ENCODE data around the gene SLC5A2. TPM values are rescaled to one million over a fixed set of nuclear protein-coding genes. Genes with fewer than 3 reads are reported as not detected.
"Not testable (repeated sequence)": the region's sequence is repeated elsewhere in the genome, so short reads cannot be mapped to it uniquely, and the experiment has no call there.

SLC5A2 gene
- total RNA-seq: 0.52 and 0.60 TPM in 2 replicates

DNA sequence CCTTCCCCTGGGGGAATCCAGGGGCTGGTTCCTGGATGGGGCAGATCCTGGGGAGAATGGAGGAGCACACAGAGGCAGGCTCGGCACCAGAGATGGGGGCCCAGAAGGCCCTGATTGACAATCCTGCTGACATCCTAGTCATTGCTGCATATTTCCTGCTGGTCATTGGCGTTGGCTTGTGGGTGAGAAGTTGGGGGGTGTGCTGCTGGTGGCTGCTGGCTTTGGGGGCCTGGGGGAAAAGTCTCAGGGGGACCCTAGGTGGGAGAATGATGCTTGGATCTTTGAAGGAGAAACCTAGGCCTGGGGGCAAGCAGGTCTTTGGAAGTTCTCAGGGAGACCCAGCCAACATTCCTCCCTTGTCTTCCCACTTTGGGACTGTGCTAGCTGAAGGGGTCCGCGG is at the start of gene SLC5A2:
Gene SLC5A2, plus strand, starts transcription at position 43 of the 400 bp plus-strand sequence. Its CDS starts 14 bp downstream, at position 57.
- no peak for DNase-seq (ENCODE audit: low read depth)

DNA sequence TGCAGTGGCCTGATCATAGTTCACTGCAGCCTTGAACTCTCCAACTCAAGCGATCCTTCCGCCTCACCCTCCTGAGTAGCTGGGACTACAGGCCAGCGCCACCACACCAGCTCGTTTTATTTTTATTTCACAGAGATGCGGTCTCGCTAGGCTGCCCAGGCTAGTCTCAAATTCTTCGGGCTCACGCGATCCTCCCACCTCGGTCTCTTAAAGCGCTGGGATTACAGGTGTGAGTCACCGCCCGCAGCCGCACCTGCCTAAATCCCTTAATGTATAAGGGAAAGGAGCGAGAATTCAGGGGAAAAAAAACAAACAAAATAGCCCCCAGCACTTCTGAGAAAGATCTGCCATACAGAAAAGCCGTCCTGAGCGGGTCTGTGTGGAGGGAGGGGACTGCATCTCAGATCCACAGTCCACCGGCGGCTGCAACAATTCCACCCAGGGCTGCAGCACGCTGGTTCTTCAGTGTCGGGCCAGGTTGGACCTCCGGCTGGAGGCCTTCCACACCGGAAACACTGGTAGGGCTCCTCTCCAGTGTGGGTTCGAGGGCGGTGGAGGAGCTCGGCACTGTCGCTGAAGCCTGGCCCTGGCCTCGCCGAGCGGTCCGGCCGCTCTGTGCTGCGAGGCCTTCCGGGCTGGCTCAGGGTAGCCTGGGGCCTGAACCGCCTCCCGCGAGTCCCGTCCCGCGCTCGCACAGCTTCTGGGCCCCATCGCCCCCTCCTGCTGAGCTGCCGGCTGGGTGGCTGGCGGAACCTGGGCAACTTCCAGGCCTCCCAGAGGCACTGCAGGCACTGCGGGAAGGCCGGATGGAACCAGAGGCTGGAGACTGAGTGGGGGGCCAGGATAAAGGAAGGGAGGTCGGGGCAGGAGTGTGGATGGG is 47.3 kb upstream of the SLC5A2 start:
- DNase-seq (ENCODE audit: low read depth): no peak

DNA sequence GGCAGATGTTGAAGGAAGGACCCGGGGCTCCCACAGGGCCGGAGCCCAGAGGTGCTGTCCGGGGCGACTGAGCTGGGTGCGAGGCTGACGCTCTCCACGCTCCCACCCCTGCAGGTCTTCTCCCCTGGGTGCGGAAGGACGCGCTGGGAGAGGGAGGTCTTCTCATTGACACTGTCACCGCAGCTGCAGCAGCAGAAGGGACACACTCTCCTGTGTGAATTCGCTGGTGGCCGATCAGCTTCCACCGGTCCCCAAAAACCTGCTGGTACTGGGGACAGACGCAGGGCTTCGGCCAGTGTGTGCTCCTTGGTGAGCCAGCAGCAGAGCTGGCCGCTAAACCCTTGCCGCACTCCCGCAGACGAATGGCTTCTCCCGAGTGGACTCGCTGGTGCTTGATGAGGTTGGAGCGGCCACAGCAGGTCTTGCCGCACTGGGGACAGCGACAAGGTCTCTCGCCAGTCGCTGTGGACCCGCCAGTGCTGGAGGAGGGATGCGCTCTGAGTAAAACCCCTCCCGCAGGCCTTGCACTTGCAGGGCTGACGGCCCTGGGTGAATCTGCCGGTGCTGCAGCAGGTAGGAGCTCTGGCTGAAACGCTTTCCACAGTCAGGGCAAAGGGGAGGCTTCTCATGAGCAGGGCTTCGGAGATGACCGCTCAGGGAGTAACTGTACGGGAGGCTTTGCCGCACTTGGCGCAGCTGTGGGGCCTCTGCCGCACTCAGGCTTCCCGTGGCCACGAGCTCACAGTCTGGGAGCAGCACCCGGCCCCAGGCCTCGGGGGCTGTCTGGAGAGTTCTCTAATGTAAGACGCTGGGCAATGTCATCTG is 46.5 kb upstream of the SLC5A2 start:
- DNase-seq (ENCODE audit: low read depth): no peak

DNA sequence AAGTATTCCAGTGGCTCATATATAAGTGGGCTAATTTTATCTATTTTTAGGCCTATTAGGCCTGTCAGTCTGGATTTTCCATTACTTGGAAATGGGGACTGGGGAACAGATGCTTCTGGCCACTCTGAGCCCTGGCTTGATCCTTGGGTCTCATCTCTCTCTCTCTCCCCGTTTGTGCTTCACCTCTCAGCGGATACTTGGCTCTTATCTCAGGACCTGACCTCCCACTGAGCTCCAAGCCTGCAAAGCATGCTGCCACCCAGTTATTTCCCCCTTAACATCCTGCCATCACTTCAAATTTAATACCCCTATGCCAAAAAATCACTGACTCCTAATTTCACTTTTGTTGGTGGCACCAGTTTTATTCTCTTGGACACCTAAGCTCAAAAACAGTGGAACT is 44.5 kb upstream of the SLC5A2 start:
- no peak for DNase-seq (ENCODE audit: low read depth)

DNA sequence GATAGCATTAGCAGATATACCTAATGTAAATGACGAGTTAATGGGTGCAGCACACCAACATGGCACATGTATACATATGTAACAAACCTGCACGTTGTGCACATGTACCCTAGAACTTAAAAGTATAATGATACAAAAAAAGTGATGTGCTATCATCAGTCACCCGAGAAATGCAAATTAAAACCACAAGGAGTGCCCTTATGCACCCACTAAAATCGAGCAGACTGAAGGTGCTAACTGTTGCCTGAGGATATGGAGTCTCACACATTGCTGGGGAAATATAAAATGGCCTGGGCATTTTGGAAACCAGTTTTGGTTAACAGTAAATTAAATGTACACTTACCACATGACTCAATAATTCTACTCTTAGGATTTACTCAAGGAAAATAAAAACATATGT is 43.9 kb upstream of the SLC5A2 start:
- DNase-seq (ENCODE audit: low read depth): not testable (repeated sequence)

DNA sequence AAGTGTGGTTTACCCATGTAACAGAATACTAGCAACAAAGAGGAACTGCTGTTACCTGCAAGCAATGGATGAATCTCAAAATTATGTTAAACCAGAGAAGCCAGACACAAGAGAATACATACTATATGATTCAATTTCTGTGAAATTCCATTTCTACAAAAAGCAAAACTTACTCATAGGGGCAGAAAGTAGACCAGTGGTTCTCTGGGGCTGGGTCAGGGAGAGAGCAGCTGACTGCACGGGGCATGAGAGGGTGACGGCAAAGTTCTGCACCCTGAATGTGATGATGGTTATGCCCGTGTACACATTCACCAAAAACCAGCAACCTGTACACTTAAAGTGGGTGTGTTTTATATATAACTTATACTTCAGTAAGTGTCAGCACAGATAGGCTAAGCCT is 43.4 kb upstream of the SLC5A2 start:
- no peak for DNase-seq (ENCODE audit: low read depth)

DNA sequence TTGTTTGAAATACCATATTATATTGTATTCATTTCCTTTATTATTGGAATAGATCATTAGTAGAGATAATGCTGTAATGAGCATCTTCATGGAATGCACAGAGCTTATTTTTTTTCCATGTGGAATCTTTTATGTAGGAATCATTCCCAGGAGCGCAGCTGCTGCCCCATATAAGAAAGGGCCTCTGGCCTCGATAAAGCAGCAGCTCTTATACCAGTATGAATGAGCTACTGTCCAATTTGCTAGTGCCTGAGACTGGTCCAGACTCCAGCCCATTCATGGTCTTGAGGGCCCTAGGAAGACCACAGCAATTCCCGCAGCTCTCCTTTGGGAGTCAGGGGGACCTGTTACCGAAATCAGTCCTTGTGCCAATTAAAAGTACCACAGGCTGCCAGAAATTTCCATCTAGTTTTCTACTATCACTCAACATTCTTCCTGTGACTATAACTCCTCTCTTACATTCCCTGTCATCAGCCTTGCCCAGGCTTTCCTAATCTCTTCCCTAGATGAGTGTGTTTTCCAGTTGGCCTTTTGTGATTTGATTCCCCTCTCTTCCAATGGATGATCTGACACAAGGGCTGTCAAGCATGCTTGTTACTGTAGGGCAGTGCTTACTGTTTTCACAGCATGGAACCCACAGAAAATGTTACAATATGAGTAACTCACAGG is 42.3 kb upstream of the SLC5A2 start:
- DNase-seq (ENCODE audit: low read depth): no peak

DNA sequence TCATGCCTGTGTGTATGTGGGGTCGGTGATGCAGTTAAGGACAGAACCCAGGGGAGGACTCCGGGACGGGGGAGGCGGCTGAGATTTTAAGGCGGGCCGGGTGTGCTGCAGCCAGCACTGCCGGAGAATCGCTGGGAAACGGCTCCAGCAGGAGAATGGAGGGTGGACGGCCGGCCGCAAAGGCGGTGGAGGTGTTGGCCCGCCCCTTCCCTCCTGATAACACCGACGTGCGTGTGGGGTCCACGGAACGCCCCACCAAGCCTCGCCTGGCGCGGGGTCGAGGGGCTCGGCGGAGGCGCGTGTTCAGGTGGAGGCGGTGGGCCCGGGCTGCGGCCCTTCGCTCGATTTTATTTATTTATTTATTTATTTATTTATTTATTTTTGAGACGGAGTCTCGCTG is 41.0 kb upstream of the SLC5A2 start:
- no peak for DNase-seq (ENCODE audit: low read depth)

DNA sequence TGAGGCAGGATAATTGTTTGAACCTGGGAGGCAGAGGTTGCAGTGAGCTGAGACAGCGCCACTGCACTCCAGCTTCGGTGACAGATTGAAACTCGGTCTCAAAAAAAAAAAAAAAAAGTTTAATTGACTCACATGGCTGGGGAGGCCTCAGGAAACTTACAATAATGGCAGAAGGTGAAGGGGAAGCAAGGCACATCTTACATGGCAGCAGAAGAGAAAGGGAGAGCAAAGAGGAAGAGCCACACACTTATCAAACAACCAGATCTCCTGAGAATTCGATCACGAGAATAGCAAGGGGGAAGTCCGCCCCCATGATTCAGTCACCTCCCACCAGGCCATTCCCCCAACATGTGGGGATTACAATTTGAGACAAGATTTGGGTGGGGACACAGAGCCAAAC is 37.0 kb upstream of the SLC5A2 start:
- not testable (repeated sequence) for DNase-seq (ENCODE audit: low read depth)

DNA sequence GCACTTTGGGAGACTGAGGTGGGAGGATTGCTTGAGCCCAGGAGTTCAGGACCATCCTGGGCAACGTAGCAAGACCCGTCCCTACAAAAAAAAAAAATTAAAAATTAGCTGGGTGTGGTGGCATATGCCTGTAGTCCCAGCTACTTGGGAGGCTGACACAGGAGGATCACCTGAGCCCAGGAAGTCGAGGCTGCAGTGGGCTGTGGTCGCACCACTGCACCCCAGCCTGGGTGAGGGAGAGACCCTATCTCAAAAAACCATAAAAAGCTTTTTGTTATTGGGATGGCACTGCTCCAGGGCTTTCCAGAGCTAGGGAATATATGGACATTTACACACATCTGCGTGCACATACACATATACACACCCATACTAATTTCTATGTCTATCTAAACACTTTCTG is 31.7 kb upstream of the SLC5A2 start:
- no peak for DNase-seq (ENCODE audit: low read depth)

DNA sequence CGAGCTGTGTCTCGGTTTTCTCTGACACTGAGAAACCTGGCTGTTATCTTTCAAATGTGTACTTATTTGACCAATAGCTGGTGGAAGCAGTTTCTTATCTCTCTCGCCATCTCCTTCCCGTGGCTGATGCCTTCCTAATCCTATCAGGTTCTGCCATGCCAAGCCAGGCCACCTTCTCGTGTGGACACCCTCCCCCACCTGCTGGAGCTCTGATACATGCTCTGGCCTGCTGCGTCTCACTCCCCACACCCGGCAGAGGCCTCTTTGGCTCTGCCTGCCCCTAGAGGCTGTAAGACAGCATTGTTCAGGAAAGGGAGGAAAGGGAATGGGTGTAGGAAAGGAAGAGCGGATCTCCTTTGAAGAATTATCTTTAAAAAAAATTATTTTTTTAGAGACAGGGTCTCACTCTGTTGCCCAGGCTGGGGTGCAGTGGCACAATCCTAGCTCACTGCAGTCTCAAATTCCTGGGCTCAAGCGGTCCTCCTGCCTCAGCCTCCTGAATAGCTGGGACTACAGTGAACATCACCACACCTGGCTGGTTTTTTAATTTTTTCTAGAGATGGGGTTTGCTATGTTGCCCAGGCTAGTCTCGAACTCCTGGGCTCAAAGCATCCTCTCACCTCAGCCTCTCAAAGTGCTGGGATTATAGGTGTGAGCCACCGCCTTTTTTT is 31.1 kb upstream of the SLC5A2 start:
- peak; percentile 53 for DNase-seq (ENCODE audit: low read depth)

DNA sequence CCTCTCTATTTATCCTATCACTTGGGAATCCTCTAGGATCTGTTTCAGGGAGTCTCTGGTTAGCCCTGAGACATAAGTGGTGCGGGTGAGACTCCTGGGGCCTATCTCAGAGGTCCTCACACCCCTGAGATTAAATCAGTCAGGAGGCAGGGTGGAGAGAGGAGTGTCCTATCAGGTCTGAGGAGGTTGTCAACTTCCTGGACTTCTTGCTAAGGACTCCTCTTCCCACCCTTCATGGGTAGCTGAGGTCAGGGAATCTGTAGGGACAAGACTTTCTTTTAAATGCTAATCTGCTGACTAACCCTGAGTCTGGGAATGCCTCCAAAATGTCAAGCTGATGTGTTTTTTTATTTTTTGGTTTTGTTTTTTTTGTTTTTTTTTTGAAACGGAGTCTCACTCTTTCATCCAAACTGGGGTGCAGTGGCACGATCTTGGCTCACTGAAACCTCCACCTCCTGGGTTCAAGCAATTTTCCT is 30.3 kb upstream of the SLC5A2 start:
- peak; percentile 80 for DNase-seq (ENCODE audit: low read depth)

DNA sequence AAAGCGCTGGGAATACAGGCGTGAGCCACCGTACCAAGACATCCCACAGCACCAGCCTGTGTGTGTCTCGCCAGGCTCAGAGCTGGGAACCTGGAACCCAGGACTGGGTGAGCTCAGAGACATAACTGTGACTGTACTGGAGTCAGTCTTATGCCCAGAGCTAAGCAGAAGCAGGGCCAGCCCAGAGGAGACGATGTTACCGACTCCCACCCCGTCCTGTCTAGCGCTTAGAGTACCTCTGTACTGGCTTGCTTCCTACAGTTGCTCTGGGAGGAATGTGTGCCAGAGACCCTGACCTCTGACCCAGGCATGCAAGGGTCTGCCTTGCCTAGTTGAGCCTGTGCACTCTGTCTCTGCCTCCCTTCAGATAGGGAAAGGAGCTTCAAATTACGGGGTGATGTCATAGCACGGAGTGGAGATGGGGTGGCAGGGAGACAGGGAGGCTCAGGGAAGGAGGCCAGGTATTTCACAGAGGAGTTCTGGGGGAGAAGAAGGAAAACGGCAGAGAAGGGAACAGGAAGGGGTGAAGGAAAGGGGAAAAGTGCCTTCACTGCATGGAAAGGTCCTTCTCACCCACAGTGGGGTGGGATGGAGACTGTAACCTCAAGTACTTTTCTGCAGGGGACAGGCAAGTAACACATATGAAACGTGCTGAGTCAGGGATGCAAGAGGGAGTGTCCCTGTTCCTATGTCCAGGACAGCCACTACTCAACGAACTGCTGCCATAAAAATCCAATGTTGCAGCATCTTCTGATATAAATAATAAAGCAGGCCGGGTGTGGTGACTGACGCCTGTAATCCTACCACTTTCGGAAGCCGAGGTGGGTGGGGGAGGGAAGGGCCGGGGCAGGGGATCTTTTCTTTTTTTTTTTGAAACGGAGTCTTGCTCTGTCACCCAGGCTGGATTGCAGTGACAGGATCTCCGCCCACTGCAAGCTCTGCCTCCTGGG is 29.4 kb upstream of the SLC5A2 start:
- DNase-seq (ENCODE audit: low read depth): no peak

DNA sequence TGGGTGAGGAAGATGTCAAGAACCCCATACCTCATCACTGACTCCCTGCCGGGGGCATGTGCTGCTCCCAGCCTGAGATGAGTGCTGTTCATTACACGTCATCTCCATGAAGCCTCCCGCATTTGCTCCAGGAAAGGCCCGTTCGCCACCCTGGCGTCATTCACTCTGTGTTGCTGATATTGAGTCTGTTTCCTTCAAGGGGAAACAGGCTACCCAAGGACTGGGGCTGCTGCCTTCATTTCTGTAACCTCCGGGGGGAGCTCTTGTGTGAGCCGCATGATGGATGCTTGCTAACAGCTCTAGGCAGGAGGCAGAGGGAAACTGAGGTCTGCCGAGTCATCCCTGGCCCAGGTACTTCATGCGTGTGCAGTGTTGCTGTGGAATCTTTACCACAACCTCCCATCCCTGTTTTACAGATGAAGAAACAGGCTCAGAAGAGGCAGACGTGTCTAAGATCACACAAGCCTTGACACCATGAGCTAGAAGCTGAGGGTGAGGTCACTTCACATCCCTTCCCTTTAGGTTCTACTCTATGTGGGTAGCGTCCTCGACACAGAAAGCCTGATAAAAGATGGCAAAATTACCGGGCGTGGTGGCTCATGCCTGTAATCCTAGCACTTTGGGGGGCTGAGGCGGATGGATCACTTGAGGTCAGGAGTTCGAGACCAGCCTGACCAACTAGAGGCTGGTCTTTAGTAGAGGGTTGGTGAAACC is 27.2 kb upstream of the SLC5A2 start:
- DNase-seq (ENCODE audit: low read depth): no peak

DNA sequence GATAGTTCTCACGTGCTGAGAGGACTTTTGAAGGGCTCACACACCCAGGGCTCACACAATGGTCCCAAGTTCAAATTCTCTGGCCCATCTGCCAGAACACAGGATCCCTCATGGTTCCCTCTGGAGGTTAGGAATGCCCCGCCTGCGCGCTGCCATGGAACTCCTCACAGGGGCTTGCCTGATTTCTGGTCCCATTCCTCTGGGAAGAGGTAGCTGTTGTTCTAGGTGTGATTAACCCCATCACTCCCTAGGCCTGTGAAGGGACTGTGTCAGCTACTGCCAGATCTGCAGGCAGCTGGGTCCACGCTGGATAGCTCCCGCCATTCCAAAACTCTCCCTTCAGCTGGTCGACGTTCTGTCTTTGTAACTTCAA is 25.9 kb upstream of the SLC5A2 start:
- DNase-seq (ENCODE audit: low read depth): no peak

DNA sequence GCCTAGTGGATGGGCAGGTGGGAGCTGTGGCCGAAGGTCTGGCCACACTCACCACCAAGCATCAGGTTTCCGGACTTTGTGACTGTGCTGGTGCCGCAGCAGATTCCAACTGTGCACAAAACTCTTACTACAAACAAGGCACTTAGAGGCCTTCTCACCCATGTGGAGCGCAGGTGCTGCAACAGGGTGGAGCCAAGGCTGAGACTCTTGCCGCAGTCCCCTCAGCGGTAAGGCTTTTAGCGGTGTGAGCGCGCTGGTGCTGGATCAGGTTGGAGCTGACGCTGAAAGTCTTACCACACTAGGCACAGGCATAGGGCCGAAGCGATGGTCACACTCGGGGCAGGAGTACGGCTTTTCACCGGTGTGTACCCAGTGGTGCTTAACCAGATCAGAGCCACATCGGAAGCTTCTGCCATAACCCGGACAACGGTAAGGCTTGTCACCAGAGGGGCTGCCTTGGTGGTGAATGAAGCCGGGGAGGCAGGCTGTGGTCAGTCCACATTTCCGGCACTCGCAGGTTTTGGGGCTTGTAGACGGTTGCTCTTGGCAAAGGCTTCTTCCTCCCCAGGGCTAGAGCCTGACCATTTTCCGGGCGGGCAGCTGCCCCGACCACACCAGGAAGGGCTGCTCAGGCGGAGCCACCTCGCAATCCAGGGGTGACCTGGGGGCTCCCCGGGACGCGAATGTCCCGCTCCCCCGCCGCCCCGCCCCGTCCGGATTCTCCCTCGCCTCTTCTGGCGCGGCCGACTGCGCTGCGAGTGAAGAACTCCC is 24.7 kb upstream of the SLC5A2 start:
- peak; percentile 51 for DNase-seq (ENCODE audit: low read depth)

DNA sequence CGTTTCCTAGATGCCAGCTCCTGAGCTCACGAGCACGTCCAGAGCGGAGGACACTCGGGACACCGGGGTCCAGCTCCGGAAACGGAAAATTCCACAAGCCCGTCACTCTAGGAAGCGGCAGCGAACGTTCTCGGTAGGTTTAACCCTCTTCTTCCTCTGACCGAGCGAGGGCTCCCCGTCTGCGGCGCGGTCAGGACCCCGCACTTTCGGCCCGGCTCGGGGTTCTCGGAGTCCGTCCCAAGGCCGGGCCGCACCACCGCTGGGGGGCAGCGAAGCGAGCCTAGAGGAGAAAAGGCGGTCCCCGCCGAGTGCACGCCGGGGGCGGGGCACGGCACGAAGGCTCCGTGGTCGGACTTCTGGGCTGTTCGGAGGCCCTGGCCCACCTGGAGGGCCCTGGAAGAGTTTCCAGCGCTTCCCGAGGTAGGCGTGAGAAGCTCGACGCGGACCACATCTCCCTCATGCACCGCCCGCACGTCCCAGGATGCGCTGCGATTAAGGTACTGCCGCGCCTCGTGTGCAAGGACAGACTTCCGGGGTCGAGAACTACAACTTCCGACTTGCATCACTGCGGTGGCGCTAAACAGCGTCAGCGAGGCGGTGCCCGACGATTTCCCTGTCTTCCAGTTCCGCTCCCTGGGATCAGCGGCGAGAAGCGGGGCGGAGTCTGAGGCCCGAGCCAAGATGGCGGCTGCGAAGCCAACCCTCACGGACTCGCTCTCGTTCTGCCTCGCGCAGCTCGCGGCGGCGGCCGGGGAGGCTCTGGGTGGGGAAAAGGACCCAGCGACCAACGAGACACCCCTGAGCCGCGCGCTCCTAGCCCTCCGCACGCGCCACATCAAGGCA is 23.9 kb upstream of the SLC5A2 start, which contains the start of gene ARMC5:
Gene ARMC5, plus strand, starts transcription at position 658 of the 843 bp plus-strand sequence. Its CDS starts 24 bp downstream, at position 682.
- DNase-seq (ENCODE audit: low read depth): peak; percentile 96

Measured in renal cortical epithelial cell (primary cell).